GM23248 (cell line): ENCODE measurements around the gene MEG3. TPM values are rescaled to one million over a fixed set of nuclear protein-coding genes. Genes with fewer than 3 reads are reported as not detected.

ENCODE experiments used
- DNase-seq: peaks from one replicate; pipeline ENCODE4 v3.0.0-alpha.2; 2015
- H2AFZ ChIP-seq: fragments of 200-600 bp; sonication (generic); 2 replicates; pipeline ENCODE4 v1.6.1; 2016; ENCODE audit warnings: antibody characterized with exemption
- H3F3A ChIP-seq: fragments of 200-600 bp; sonication (generic); 2 replicates; pipeline ENCODE4 v1.6.1; 2016; ENCODE audit warnings: mild to moderate bottlenecking, antibody characterized with exemption, mixed run types; ENCODE audit not compliant: insufficient read depth
- H3K27ac ChIP-seq: fragments of 200-600 bp; sonication (generic); 2 replicates; pipeline ENCODE4 v1.5.1; 2016; ENCODE audit warnings: mild to moderate bottlenecking
- H3K27me3 ChIP-seq: fragments of 200-600 bp; sonication (generic); replicated peaks from 2 replicates; pipeline ENCODE4 v1.6.1; 2016; ENCODE audit warnings: mild to moderate bottlenecking; ENCODE audit not compliant: insufficient read depth
- H3K36me3 ChIP-seq: fragments of 200-600 bp; sonication (generic); 2 replicates; pipeline ENCODE4 v1.6.1; 2016; ENCODE audit warnings: low read depth, mild to moderate bottlenecking
- H3K4me1 ChIP-seq: fragments of 200-600 bp; sonication (generic); 2 replicates; pipeline ENCODE4 v1.6.1; 2016; ENCODE audit warnings: mild to moderate bottlenecking; ENCODE audit not compliant: insufficient read depth
- H3K4me2 ChIP-seq: fragments of 200-600 bp; sonication (generic); one replicate; pipeline ENCODE4 v1.6.1; 2016; ENCODE audit warnings: mild to moderate bottlenecking; ENCODE audit not compliant: unreplicated experiment
- H3K4me3 ChIP-seq: fragments of 200-600 bp; sonication (generic); 2 replicates; pipeline ENCODE4 v1.5.1; 2016; ENCODE audit warnings: mild to moderate bottlenecking
- H3K79me2 ChIP-seq: fragments of 200-600 bp; sonication (generic); 2 replicates; pipeline ENCODE4 v1.6.1; 2016; ENCODE audit warnings: mild to moderate bottlenecking; ENCODE audit not compliant: insufficient read depth
- H3K9ac ChIP-seq: fragments of 200-600 bp; sonication (generic); 2 replicates; pipeline ENCODE4 v1.6.1; 2016; ENCODE audit warnings: mild to moderate bottlenecking
- H3K9me2 ChIP-seq: fragments of 200-600 bp; sonication (generic); 2 replicates; pipeline ENCODE4 v1.6.1; 2016; ENCODE audit warnings: mixed run types, mild to moderate bottlenecking, moderate library complexity; ENCODE audit not compliant: insufficient read depth
- H3K9me3 ChIP-seq: fragments of 200-600 bp; sonication (generic); one replicate; pipeline ENCODE4 v1.6.1; 2017; ENCODE audit warnings: low read depth
- H4K20me1 ChIP-seq: fragments of 200-600 bp; sonication (generic); 2 replicates; pipeline ENCODE4 v1.6.0; 2016; ENCODE audit not compliant: insufficient read depth
- EZH2 ChIP-seq: fragments of 200-600 bp; sonication (generic); IDR thresholded peaks from 2 replicates; pipeline ENCODE4 v1.6.1; 2018; ENCODE audit warnings: antibody characterized with exemption, mild to moderate bottlenecking; ENCODE audit not compliant: insufficient read depth, poor library complexity, severe bottlenecking
- EZH2phosphoT487 ChIP-seq: fragments of 200-600 bp; sonication (generic); IDR thresholded peaks from 2 replicates; pipeline ENCODE4 v1.6.1; 2018; ENCODE audit warnings: antibody characterized with exemption, moderate library complexity, mild to moderate bottlenecking, low read depth; ENCODE audit not compliant: insufficient read depth
- WGBS, 2 experiments: methylation state at CpG; one replicate each; pipeline ENCODE4 v1.1.6; 2015 to 2017; ENCODE audit warnings: low lambda C conversion rate in 2 of 2, low coverage in 1 of 2; ENCODE audit errors: missing lambda C conversion rate in 2 of 2; 5-methylcytosine and 5-hydroxymethylcytosine counted together
- in situ Hi-C: fragments of 300-500 bp; cut with MboI; formaldehyde crosslinking; loops from 2 replicates; pipeline ENCODE4 v1.15.0; 2020
- polyA plus RNA-seq: library from polyadenylated mRNA; unstranded; fragments of >200 nt; fragmentation: Nextera tagmentation; extraction: Ambion mirVana; gene quantifications from 2 replicates; pipeline ENCODE4 v1.2.1, GENCODE V29; 2016
- total RNA-seq: library from RNA; depleted of rRNA; stranded (reverse); fragments of >200 nt; shearing (Covaris generic); gene quantifications from 2 replicates; pipeline ENCODE4 v1.2.3, GENCODE V29; 2014

The MEG3 gene
- total and polyA plus RNA-seq, 2 experiments from 2014 or later: 101 to 228 TPM

DNA sequence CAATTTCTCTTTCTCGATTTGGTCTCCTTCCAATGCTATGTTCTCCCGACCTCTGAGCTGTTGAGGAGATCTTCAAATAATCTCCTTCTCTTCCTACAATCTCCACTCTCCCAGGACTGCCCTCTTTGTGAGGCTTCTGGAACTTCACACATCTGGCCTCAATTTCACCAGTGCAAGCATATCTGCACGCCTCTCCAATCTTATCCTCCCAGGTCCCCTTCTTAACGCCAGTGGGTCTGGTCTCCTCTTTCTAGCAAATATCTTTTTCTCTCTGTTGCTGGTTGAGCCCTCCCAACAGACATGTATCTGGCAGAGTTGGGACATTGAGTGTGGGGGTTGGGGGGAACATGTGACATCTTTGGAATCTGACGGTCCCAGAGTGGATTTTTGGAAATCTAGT is 59.7 kb downstream of the MEG3 start:
- H3K4me1 ChIP-seq: no peaks in the 10 kb centered on the region
- peaks cover 66% of the 10 kb centered on the region for H3K79me2 ChIP-seq
- peak; percentile 35 for DNase-seq
- no peak overlapping the region for H3K27ac ChIP-seq
- no peak overlapping the region for H2AFZ ChIP-seq
- H3K4me2 ChIP-seq: no peak overlapping the region
- TF ChIP-seq EZH2phosphoT487: no peak
- no peak for TF ChIP-seq EZH2
- H3F3A ChIP-seq: peaks cover 11% of the 10 kb centered on the region; the same call in 1 of the 2 replicates
- no peak overlapping the region for H3K9ac ChIP-seq
- H4K20me1 ChIP-seq: no peaks in the 10 kb centered on the region; the same call in 1 of the 2 replicates
- H3K36me3 ChIP-seq: peaks cover 15% of the 10 kb centered on the region; the same call in 1 of the 2 replicates
- H3K27me3 ChIP-seq: no peaks in the 10 kb centered on the region
- in situ Hi-C loops: no loop called here
- no peak overlapping the region for H3K4me3 ChIP-seq
- WGBS, 2 experiments: 14 to 28% methylated on average over 5 of the region's 5 CpGs
- no peaks in the 10 kb centered on the region for H3K9me2 ChIP-seq
- H3K9me3 ChIP-seq: no peaks in the 10 kb centered on the region

DNA sequence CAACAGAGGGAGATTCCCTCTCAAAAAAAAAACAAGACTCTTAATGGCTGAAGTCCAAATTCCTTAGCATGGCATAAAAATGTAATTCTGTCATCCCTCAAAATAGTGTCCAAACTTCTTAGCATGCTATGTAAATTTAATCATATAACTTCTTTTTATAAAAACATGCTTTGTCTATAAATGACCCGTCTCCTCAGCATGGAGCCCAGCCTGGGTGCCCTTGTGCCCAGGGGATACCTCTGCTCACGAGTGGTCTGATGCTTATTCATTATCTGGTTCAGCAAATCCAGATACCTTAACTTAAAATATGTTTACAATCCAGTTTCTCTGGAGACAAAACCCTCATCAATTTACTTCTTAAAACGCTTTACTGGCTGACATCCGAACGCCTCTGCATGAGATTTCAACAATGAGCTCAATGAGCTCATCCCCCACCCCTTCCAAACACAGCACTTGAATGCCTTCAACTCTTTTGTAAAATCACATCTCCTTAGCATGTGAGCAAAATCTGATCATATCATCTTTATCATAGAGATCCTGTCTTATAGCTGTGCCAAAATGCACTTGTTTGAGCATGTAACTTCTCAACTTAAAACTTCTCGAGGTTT is 61.9 kb downstream of the MEG3 start:
- H2AFZ ChIP-seq: no peak overlapping the region
- peaks cover 15% of the 10 kb centered on the region; the same call in 1 of the 2 replicates for H3K36me3 ChIP-seq
- H3F3A ChIP-seq: peaks cover 11% of the 10 kb centered on the region; the same call in 1 of the 2 replicates
- H4K20me1 ChIP-seq: no peaks in the 10 kb centered on the region; the same call in 1 of the 2 replicates
- 52 to 56% methylated on average over 6 of the region's 6 CpGs for WGBS, 2 experiments
- in situ Hi-C loops: no loop called here
- no peak overlapping the region for H3K27ac ChIP-seq
- DNase-seq: peak; percentile 9
- no peaks in the 10 kb centered on the region for H3K27me3 ChIP-seq
- H3K9ac ChIP-seq: no peak overlapping the region
- no peak overlapping the region for H3K4me3 ChIP-seq
- peaks cover 54% of the 10 kb centered on the region for H3K79me2 ChIP-seq
- no peaks in the 10 kb centered on the region for H3K9me2 ChIP-seq
- no peaks in the 10 kb centered on the region for H3K9me3 ChIP-seq
- no peak overlapping the region for H3K4me2 ChIP-seq
- TF ChIP-seq EZH2: no peak
- no peak for TF ChIP-seq EZH2phosphoT487
- H3K4me1 ChIP-seq: no peaks in the 10 kb centered on the region

DNA sequence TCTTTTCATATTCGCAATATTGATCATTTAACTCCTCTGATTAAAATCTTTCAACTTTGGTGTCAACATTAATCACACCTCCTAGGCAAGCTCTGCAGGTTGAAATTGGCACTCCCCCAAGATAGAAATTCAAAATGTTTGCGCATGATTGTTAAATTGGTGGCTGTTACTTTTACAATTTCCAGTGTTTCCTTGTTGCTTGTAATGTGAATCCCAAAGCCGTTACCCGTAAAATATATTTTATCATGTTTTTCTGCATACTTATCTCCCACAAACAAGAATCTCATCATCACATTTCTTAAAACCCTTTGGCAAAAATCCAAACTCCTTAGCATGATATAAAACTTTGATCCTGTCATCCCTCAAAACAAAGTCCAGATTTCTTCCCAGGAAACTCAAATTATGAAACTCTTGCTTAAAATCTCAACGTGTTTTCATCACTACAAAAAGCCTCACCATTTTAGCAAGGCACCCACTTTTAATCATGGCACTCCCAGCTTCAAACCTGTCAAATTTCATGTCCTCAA is 62.9 kb downstream of the MEG3 start:
- Histone ChIP-seq H3K36me3 (peaks cover 19% of the 10 kb centered on the region; the same call in 1 of the 2 replicates), H3K9me3 (no peaks in the 10 kb centered on the region), H3K79me2 (peaks cover 45% of the 10 kb centered on the region), H3K27me3 (no peaks in the 10 kb centered on the region), H2AFZ (no peak overlapping the region), H3K4me1 (no peaks in the 10 kb centered on the region), H3K9me2 (no peaks in the 10 kb centered on the region), H3K27ac (no peak overlapping the region), H3F3A (peaks cover 11% of the 10 kb centered on the region; the same call in 1 of the 2 replicates), H3K4me2 (no peak overlapping the region), H3K4me3 (no peak overlapping the region), H3K9ac (no peak overlapping the region), H4K20me1 (no peaks in the 10 kb centered on the region; the same call in 1 of the 2 replicates)
- TF ChIP-seq EZH2phosphoT487 (no peak), EZH2 (no peak)
- in situ Hi-C loops: no loop called here
- no peak for DNase-seq
- 68 to 73% methylated on average over 5 of the region's 5 CpGs for whole genome bisulfite sequencing, 2 experiments

DNA sequence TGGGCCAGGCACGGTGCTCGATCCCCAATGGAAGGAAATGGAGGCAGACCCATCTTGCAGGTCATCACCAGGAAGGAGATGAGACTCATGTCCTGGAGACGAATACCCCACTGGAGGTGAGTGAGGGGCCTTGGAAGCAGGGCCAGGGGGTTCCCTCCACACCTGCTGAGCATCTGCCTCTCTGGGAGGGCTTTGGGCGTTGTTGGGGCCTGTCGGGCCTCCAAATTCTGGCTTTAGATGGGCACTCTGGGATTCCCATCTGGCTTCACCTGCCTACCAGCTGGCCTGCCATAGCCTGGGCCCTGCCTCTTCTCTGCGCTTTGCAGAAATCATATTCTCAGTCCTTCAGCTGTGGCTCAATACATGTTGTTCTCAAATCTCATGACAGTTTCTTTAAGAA is 63.7 kb downstream of the MEG3 start:
- Histone ChIP-seq H3K27ac (no peak overlapping the region), H3K4me1 (no peaks in the 10 kb centered on the region), H3K9me3 (no peaks in the 10 kb centered on the region), H4K20me1 (no peaks in the 10 kb centered on the region; the same call in 1 of the 2 replicates), H3K4me2 (no peak overlapping the region), H3K4me3 (no peak overlapping the region), H3K27me3 (no peaks in the 10 kb centered on the region), H2AFZ (no peak overlapping the region), H3K9me2 (no peaks in the 10 kb centered on the region), H3K36me3 (peaks cover 20% of the 10 kb centered on the region; the same call in 1 of the 2 replicates), H3K79me2 (peaks cover 37% of the 10 kb centered on the region), H3K9ac (no peak overlapping the region), H3F3A (peaks cover 11% of the 10 kb centered on the region; the same call in 1 of the 2 replicates)
- DNase-seq: no peak
- WGBS, 2 experiments: 77 to 85% methylated on average over 6 of the region's 6 CpGs
- TF ChIP-seq EZH2: no peak
- no peak for TF ChIP-seq EZH2phosphoT487
- in situ Hi-C loops: no loop called here
